GM10847 (cell line): ENCODE measurements around the gene CDKAL1.

Experiments
- POLR2A ChIP-seq: IDR thresholded peaks from 2 replicates; pipeline ENCODE4 v1.6.1; 2011; ENCODE audit not compliant: insufficient read length; ENCODE audit errors: extremely low read depth

Gene CDKAL1

DNA sequence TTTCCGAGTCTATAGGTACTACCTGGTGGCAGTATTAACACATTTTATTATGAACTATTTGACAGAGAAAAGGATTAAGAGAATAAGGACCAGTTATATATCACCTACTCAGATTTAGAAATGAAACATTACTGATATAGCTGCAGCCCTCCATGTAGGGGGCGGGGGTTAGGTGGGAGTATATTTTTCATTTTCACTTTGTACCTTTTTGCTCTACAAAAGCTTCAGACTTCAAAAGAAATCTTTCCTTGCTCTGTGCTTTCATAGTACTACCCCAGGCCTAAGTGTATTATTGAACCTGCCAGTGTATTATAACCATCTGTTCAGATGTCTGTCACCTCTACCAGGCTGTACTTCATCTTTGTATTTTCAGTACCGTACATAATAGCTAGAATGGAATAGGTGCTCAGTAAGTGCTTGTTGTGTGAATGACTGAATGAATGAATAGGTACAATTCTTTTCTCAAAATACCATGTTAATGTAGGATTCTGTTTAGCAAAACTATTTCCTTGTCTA lies 43.0 kb downstream of the CDKAL1 start:
- no peak for TF ChIP-seq POLR2A

DNA sequence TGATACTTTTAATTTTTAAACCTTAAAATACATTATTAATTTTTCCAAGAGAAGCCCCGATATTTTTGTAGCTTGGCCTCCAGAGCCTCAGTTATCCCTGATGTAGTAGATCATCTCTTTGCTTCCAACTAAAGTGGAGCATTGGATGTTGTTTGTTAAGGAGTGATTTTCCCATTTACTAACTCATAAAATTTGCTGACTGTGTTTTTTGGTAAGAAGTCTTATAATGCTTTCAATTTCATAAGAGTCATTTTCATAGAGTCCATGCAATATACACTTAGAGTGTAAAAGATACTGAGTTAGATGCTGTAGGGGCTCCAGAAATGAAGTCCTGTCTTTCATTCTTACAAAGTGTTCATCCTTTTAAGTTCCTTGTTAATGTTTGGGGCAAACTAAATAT lies 46.8 kb downstream of the CDKAL1 start:
- no peak for TF ChIP-seq POLR2A

DNA sequence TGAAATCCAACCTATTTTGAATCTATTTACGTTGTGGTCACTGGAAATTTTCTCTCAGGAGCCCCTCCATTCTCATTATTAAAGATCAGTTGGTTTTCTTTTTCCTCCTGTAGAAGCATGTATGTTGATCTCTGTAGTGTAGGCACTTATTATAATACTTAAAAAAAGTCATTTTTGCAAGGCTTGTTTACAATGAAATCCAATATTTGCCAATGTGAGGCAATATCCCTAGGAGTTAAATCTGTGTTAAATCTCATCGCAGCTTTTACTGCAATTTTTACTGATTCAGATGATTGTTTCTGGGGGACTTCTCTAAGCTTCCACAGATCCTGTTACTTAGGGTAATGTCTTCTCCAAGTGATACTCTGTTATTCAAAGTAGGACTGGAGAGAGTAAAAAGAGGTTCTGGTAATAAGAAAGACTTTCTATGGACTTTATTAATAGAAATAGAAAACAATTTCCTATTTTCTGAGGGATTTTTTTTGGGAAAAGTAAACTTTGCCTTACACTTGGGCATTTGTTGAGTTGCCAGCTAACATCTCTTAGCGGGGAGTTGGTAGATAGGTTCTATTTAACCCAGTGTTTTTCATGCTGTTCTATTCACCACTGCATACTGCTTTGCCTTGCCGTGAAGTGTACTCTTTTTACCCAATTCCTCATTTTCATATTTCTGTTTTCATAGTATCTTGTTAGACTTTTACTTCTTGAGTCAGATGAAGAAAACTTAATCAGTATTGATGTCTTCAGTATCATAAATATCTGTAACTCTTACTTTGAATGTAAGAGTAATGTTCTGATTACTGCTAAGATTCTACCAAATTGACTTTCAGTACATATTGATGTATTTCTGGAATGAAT lies 48.6 kb downstream of the CDKAL1 start:
- no peak for TF ChIP-seq POLR2A

DNA sequence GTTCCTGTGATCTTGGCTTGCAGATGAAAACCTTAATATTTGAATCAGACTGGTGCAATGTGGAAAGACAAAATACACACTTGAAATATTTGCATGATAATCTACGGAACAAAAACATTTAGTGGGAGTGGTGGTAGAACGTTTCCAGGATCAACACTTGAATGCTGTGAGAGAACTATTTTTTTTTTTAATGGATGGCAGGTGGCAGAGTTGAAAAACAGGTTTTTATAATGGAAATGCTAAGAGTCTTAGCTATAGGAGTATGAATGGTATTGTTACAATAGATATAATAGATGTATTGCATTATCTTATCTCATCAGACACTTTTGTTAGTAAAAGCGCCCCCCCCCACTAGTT lies 49.2 kb downstream of the CDKAL1 start:
- TF ChIP-seq POLR2A, result no peak

DNA sequence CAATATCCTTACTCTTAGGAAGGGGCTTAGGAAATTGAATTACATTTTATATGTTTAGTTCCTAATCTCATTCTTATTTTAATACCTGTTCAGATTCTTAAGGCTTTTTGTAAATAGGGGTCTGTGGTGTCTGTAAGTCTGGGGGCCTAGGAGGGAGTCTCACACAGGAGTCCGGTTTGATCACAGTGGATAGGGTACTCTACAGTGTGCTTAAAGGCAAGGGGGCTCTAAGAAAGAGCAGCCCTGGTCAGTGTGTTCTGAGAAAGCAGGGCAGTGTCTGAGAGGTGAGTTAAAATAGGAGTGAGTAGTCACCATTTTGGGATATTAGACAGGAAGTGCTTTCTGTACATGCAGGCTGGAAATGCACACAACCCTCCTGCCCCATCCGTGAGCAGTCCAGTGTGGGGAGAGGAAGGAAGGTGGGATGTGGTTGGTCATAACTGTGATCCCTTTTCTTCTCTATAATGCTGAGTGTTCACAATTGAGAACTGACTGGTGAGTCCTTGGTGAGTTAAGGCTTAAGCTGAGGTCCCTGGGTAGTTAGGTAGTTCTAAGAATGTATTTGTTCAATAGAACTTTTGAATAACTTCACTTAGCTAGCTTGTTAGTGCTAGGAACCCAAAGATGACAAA lies 50.0 kb downstream of the CDKAL1 start:
- TF ChIP-seq POLR2A, result no peak

DNA sequence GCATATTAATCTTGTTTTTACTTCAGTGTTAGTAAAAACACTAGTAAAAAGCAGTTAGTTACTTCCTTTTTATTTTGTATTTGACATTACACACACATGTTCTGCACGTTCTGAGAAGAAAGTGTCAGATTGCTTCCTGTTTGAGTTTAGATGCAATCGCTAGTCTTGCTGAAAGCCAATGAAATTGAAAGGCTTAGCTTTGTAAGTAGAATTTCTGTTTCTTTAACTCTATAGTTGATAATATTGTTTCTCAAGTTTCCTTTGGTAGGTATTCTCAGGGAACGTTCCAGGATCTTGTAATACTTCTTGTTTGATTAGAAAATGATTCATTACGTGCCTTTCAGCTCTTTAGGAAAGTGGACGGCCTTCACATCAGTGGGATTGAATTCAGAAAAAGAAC lies 55.0 kb downstream of the CDKAL1 start:
- no peak for TF ChIP-seq POLR2A

DNA sequence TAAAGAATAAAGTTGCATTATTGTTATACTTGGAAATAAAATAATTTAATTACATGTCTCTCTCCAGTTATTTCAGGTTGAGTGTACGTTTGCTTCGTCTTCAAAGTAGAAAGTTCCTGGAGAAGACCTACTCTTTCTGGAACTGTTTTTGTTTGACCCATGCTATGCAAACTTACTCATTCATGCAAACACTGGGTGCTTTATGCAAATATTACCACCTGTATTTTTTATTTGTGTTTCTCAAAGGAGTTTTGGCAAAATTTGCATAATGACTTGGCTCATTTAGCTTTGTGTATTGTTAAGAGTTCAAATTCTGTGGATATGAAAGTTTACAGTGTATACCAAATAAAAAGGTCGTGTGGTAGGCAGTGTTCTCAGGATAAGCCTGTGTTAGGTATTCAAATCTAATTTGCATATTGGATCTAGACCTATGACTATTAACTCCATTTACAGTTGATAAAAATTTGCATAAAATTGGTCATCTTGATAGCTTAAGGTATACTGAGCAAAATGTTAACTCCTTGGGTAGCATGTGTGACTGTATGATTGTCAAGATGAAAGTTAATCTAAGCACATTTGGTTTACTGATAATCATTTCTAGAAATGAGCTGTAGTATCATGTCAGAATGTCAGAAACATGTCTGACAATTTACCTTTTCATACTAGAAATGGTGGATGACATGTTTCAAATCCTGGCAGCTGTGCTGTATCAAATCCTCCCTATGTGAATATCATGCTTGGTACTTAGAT lies 65.2 kb downstream of the CDKAL1 start:
- no peak for TF ChIP-seq POLR2A

DNA sequence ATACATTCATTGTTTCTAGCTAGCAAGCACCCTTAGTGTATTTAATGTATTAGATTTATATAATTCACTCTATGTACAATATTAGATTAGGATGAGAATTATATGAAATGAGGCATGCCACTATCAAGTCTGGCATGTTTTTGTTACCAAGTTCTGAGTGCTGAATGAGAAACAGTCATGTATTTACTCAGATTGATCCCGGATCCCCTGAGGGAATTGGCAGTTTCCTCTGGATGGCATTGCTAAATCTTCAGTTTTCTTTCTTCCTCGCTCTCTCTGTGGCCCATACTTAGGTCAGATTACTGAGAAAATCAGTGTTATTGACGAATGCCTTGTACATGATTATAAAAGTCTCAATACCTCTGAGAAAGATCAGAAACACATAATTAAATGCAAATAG lies 66.6 kb downstream of the CDKAL1 start:
- TF ChIP-seq POLR2A, result no peak

DNA sequence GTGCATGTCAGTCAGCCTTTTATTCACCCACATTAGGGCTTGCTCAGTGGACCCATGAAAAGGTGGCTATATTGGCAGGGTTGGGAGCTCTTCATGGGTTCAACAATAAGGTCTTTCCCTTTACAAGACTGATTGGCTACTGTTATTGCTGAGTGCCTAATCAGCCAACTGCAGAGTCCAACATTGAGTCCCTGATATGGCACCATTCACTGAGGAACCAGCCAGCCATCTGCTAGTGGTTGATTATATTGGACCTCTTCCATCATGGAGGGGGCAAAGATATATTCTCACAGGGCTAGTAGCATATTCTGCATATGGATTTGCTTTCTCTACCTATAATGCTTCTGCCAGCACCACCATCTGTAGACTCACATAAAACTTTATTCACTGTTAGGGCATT lies 69.9 kb downstream of the CDKAL1 start:
- TF ChIP-seq POLR2A, result no peak

DNA sequence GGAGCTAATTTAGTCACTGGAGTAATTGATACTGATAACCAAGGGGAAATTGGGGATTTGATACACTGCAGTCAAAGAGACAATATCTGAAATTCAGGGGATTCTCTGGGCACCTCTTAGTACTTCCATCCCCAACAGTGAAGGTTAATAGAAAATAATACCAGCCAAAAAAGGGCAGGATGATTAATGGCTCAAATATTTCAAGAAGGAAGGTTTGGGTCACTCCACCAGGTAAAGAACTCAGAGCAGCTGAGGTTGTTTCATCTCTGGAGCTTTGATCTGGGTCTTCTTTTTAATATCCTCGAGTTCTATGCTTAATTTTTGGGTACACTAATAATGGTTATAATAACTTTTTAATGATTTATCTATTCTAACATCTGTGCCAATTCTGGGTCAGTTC lies 70.8 kb downstream of the CDKAL1 start:
- no peak for TF ChIP-seq POLR2A

DNA sequence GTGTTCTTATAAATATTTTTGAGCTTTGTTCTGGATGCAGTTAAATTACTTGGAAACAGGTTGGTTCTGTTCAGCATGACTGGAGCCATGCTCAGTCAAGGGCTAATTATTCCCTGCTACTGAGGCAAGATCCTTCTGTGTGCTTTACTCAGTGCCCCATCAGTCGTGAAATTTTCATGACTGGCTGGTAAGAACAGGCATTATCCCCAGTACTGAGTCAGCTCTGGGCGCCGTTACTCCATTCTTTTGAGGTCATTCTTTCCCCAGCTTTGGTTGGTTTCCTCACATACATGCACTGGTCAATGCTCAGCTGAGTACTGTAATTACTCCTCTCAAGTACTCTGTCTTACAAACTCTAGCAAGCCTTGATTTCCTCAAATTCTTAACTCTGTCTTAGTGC lies 71.3 kb downstream of the CDKAL1 start:
- no peak for TF ChIP-seq POLR2A

DNA sequence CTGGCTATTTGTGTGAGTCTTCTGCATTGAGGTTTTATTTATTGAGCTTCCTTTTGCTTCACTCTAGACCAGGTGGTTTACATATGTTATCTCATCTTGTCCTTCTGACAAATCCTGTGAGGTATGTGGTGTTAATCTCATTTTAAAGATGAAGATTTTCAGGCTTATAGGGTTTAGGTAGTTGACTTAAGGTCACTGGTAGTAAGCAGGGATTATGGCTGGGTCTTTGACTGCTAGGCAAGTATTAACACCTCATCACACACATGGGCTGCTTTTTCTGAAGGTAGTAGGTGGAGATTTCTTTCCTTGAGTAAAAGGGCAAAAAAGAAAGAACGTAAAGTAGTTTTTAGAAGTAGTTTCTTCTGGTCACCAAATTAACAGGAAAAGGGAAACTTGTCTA lies 72.6 kb downstream of the CDKAL1 start:
- no peak for TF ChIP-seq POLR2A

DNA sequence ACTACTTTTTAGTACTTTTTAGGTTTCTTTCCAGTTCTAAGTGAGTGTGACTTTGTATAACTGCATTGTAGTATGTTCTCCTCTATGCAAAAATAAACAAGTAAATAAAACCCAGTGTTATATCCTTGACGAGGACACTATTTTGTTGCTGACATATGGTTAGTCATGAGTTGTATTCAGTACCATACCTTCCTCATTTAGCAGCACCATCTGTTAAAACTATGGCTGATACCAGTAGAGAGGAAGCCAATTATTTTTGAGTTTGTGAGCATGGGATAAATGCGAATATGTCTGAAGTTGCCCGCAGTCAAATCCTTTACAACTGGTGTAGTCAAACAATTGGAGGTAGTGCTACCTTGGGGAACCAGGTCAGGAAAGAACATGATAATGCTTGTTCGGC lies 74.1 kb downstream of the CDKAL1 start:
- no peak for TF ChIP-seq POLR2A

DNA sequence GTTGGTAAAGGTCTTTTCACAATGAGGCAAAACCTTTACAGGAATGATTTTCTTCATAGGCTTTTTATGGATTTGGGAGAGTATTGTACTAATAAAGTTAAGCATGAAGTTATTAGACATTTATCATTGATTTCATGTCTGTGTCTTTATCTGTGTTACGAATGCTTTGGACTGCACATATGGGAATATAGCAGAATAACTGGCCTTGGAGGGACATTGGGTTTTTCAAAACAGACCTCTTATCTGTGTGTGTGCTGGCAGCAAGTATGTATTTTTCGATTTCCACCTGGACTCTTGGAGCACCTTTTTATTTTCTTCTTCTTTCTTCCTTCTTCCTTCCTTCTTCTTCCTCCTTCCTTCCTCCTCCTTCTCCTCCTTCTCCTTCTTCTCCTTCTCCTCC lies 74.6 kb downstream of the CDKAL1 start:
- TF ChIP-seq POLR2A, result no peak

DNA sequence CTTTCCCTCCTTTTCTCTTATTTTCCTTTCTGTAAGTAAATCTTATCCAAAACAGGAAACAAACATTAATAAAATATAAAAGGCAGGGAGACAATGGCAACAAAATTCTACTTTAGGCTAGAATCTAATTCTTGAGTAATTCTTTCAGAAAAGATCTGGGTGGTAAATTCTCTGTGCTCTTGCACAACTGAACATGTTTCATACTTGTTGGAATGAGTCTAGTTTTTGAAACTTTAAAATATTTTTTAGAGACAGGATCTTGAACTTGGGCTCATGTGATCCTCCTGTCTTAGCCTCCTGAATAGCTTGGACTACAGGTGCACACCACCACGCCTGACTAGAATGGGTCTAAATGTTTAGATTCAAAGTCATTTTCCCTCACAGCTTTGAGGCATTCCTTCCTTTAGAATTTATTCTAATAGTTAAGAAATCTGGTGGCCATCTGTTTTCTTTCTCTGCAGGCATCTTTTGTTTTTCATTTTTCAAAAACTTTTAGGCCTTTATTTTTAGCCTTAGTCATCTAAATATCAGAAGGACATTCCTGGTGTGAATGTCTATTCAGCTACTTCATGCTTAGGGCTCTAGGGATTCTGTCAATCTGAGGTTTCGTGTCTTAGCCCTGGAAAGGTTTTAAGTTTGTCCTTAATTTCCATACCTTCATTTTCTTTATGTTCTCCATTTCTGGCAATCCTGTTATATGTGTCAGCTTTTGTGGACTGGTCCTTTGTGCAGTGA lies 76.5 kb downstream of the CDKAL1 start:
- TF ChIP-seq POLR2A, result no peak
